Peyer's patch (tissue), 4 donors: ENCODE results near the gene SERPINA10.

ENCODE experiments used
- POLR2A ChIP-seq, 2 donors: fragments of 450-650 bp; IDR thresholded peaks; one replicate each; pipeline ENCODE4 v1.5.1; 2017; ENCODE audit warnings: antibody characterized with exemption in 2 of 2, mild to moderate bottlenecking in 2 of 2, moderate library complexity in 2 of 2
- TF ChIP-seq, protein P1 (sequence below), 6 experiments: fragments of 450-650 bp in 4 of 6; fragments of 200-600 bp in 2 of 6; sonication (generic) in 1 of 6; IDR thresholded peaks; one replicate each; pipeline ENCODE4 v1.5.1; 2017 to 2019; ENCODE audit warnings: antibody characterized with exemption in 6 of 6, mild to moderate bottlenecking in 3 of 6, moderate library complexity in 1 of 6

DNA sequence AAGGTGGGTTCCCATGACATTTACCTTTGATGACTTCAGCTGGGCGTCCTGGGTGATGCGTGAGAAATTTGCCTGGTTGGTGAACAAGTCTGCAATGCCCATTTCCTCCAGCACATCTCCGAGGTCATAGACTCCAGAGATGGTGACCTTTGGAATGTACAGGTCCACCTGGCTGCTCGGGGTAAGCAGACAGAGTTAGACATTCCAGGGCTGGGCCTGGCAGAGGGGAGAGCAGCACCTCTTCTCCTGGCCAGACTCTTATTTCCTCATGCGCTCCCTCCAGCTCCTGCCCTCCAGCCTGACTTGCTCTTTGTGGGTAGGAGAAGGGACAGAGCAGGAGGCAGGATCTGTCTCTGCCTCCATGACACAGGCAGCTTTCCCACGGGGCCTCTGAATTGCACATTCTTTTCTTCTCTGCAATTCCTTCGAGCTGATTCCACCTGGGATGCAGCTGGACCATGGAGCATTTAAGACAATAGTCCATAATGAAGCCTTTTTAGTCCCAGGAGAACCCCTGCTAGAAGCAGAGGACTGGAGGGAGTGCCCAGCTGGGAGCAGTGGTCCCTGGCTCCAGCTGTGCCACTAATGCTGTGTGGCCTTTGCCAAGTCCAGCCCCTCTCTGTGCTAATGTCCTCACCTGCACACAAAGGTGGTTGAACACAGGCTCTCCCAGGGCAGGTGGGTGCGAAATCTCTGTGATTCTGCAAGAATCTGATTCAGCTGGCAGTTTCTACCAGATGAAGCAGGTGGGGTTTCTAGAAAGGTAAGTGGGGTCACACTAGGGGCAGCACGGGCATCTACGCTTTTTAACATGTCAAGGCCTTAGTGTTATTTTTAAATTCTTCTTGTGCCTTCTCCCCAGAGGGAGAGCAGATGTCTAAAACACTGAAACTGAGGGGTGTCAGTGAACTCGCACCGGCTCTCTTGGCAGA, 13.2 kb upstream of the SERPINA10 start:
- TF ChIP-seq, protein P1, sequence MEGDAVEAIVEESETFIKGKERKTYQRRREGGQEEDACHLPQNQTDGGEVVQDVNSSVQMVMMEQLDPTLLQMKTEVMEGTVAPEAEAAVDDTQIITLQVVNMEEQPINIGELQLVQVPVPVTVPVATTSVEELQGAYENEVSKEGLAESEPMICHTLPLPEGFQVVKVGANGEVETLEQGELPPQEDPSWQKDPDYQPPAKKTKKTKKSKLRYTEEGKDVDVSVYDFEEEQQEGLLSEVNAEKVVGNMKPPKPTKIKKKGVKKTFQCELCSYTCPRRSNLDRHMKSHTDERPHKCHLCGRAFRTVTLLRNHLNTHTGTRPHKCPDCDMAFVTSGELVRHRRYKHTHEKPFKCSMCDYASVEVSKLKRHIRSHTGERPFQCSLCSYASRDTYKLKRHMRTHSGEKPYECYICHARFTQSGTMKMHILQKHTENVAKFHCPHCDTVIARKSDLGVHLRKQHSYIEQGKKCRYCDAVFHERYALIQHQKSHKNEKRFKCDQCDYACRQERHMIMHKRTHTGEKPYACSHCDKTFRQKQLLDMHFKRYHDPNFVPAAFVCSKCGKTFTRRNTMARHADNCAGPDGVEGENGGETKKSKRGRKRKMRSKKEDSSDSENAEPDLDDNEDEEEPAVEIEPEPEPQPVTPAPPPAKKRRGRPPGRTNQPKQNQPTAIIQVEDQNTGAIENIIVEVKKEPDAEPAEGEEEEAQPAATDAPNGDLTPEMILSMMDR (IDR thresholded peaks at IDR 0.05): no peak
- TF ChIP-seq POLR2A (IDR thresholded peaks at IDR 0.05): no peak
